H9 (cell line): Measurements from ENCODE around the gene OR2AT4. TPM values are rescaled to one million over a fixed set of nuclear protein-coding genes. Genes with fewer than 3 reads are reported as not detected.

Experiments used
- DNase-seq: peaks from one replicate; pipeline ENCODE4 v3.0.0-alpha.2; 2017
- H2AFZ ChIP-seq: one replicate; pipeline ENCODE4 v1.6.1; 2013; ENCODE audit warnings: mild to moderate bottlenecking, low read length, control low read depth, moderate library complexity
- H2AK5ac ChIP-seq: 2 replicates; pipeline ENCODE4 v1.6.1; 2013; ENCODE audit warnings: low read length, control low read depth, mixed read lengths; ENCODE audit not compliant: insufficient read length
- H2BK120ac ChIP-seq: one replicate; pipeline ENCODE4 v1.6.1; 2013; ENCODE audit warnings: low read depth, mild to moderate bottlenecking, low read length, control low read depth, inconsistent platforms; ENCODE audit not compliant: poor library complexity, severe bottlenecking
- H2BK12ac ChIP-seq: 2 replicates; pipeline ENCODE4 v1.6.1; 2013; ENCODE audit warnings: low read length, control low read depth, mixed read lengths, low read depth; ENCODE audit not compliant: insufficient read length
- H2BK15ac ChIP-seq: 2 replicates; pipeline ENCODE4 v1.6.1; 2013; ENCODE audit warnings: low read depth, low read length, control low read depth
- H2BK20ac ChIP-seq: one replicate; pipeline ENCODE4 v1.6.1; 2013; ENCODE audit warnings: low read depth, mild to moderate bottlenecking, low read length, control low read depth, inconsistent platforms; ENCODE audit not compliant: poor library complexity, severe bottlenecking
- H2BK5ac ChIP-seq: 2 replicates; pipeline ENCODE4 v1.6.1; 2013; ENCODE audit warnings: low read length, control low read depth, mixed read lengths; ENCODE audit not compliant: insufficient read length
- H3K14ac ChIP-seq: 2 replicates; pipeline ENCODE4 v1.6.1; 2013; ENCODE audit warnings: low read length, control low read depth; ENCODE audit not compliant: insufficient read depth
- H3K18ac ChIP-seq: 2 replicates; pipeline ENCODE4 v1.6.1; 2013; ENCODE audit warnings: low read depth, mild to moderate bottlenecking, mixed read lengths, low read length, control low read depth; ENCODE audit not compliant: insufficient read length
- H3K23ac ChIP-seq: 2 replicates; pipeline ENCODE4 v1.6.1; 2013; ENCODE audit warnings: low read length, control low read depth, mixed read lengths, low read depth; ENCODE audit not compliant: insufficient read length
- H3K23me2 ChIP-seq: 2 replicates; pipeline ENCODE4 v1.6.1; 2013; ENCODE audit warnings: low read depth, mild to moderate bottlenecking, mixed read lengths, low read length, control low read depth; ENCODE audit not compliant: insufficient read length, poor library complexity, severe bottlenecking
- H3K27ac ChIP-seq: 2 replicates; pipeline ENCODE4 v1.5.1; 2013; ENCODE audit warnings: low read length, control low read depth, mixed read lengths, low read depth; ENCODE audit not compliant: insufficient read length
- H3K27me3 ChIP-seq: 2 replicates; pipeline ENCODE4 v1.6.1; 2013; ENCODE audit warnings: low read length, control low read depth, inconsistent platforms; ENCODE audit not compliant: insufficient read depth
- H3K4ac ChIP-seq: 2 replicates; pipeline ENCODE4 v1.6.1; 2013; ENCODE audit warnings: low read depth, mild to moderate bottlenecking, control low read depth, inconsistent platforms, low read length, moderate library complexity
- H3K4me1 ChIP-seq: 2 replicates; pipeline ENCODE4 v1.6.1; 2013; ENCODE audit warnings: low read length, control low read depth, inconsistent platforms; ENCODE audit not compliant: insufficient read depth
- H3K4me2 ChIP-seq: 2 replicates; pipeline ENCODE4 v1.6.1; 2013; ENCODE audit warnings: low read length, control low read depth, mixed read lengths; ENCODE audit not compliant: insufficient read length, insufficient read depth
- H3K56ac ChIP-seq: 2 replicates; pipeline ENCODE4 v1.6.1; 2013; ENCODE audit warnings: low read depth, mild to moderate bottlenecking, mixed read lengths, low read length, control low read depth; ENCODE audit not compliant: insufficient read length
- H3K79me1 ChIP-seq: 2 replicates; pipeline ENCODE4 v1.6.1; 2013; ENCODE audit warnings: low read depth, mild to moderate bottlenecking, moderate library complexity, low read length, control low read depth, inconsistent platforms; ENCODE audit not compliant: insufficient read depth, poor library complexity, severe bottlenecking
- H3K79me2 ChIP-seq: 2 replicates; pipeline ENCODE4 v1.6.1; 2013; ENCODE audit warnings: low read length, control low read depth, inconsistent platforms; ENCODE audit not compliant: insufficient read depth
- H3K9ac ChIP-seq: 2 replicates; pipeline ENCODE4 v1.6.1; 2013; ENCODE audit warnings: low read length, control low read depth, mixed read lengths; ENCODE audit not compliant: insufficient read length; ENCODE audit errors: extremely low read depth
- H3K9me3 ChIP-seq: one replicate; pipeline ENCODE4 v1.6.1; 2013; ENCODE audit warnings: low read depth, low read length, inconsistent platforms; ENCODE audit not compliant: control insufficient read depth
- H3T11ph ChIP-seq: one replicate; pipeline ENCODE4 v1.6.1; 2013; ENCODE audit warnings: mild to moderate bottlenecking, low read length, control low read depth, inconsistent platforms
- H4K20me1 ChIP-seq: one replicate; pipeline ENCODE4 v1.6.1; 2013; ENCODE audit not compliant: control insufficient read depth, insufficient read length, insufficient read depth
- H4K5ac ChIP-seq: 2 replicates; pipeline ENCODE4 v1.6.1; 2013; ENCODE audit warnings: low read depth, mild to moderate bottlenecking, mixed read lengths, low read length, control low read depth; ENCODE audit not compliant: insufficient read length
- H4K8ac ChIP-seq: replicated peaks from 2 replicates; pipeline ENCODE4 v1.6.1; 2013; ENCODE audit warnings: low read length, control low read depth, mixed read lengths, low read depth; ENCODE audit not compliant: insufficient read length
- H4K91ac ChIP-seq: 2 replicates; pipeline ENCODE4 v1.6.1; 2013; ENCODE audit warnings: low read depth, mild to moderate bottlenecking, moderate library complexity, mixed read lengths, low read length, control low read depth; ENCODE audit not compliant: insufficient read length
- H3K27ac Mint-ChIP-seq, 3 experiments: 2 replicates in 2 of 3; 3 replicates in 1 of 3; pipeline ENCODE4 v1.8.0; 2020 to 2021; ENCODE audit warnings: mixed read lengths in 3 of 3, mild to moderate bottlenecking in 1 of 3, moderate library complexity in 1 of 3
- H3K27me3 Mint-ChIP-seq: 2 replicates; pipeline ENCODE4 v1.8.0; 2021; ENCODE audit warnings: low read depth, mild to moderate bottlenecking, moderate library complexity, mixed read lengths
- H3K36me3 Mint-ChIP-seq, 3 experiments: 2 replicates in 2 of 3; 3 replicates in 1 of 3; pipeline ENCODE4 v1.8.0; 2020 to 2021; ENCODE audit warnings: low read depth in 3 of 3, mixed read lengths in 3 of 3; ENCODE audit not compliant: insufficient read depth in 1 of 3
- H3K4me1 Mint-ChIP-seq, 2 experiments: 2 replicates each; pipeline ENCODE4 v1.8.0; 2020; ENCODE audit warnings: mixed read lengths in 2 of 2
- H3K4me3 Mint-ChIP-seq, 2 experiments: 2 replicates in 1 of 2; 3 replicates in 1 of 2; pipeline ENCODE4 v1.8.0; 2020 to 2021; ENCODE audit warnings: mild to moderate bottlenecking in 2 of 2, mixed read lengths in 2 of 2, moderate library complexity in 1 of 2
- H3K9me3 Mint-ChIP-seq, 2 experiments: 2 replicates in 1 of 2; 3 replicates in 1 of 2; pipeline ENCODE4 v1.8.0; 2020; ENCODE audit warnings: mild to moderate bottlenecking in 2 of 2, mixed read lengths in 2 of 2, moderate library complexity in 1 of 2
- CTCF ChIP-seq: fragments of 200-600 bp; sonication (generic); conservative IDR thresholded peaks from 3 replicates; pipeline ENCODE4 v1.8.0; 2021; ENCODE audit warnings: antibody characterized with exemption, mild to moderate bottlenecking
- WGBS: extraction: QIAGEN DNeasy Blood & Tissue Kit; methylation state at CpG from one replicate; pipeline ENCODE4 v1.1.7; 2013; ENCODE audit warnings: missing lambda C conversion rate, low lambda C conversion rate, mixed read lengths; ENCODE audit not compliant: insufficient read length; ENCODE audit errors: extremely low coverage; 5-methylcytosine and 5-hydroxymethylcytosine counted together
- total RNA-seq: library from RNA; stranded (reverse); gene quantifications from 2 replicates; pipeline ENCODE4 v1.2.1, GENCODE V29; 2021

OR2AT4 gene
- total RNA-seq, 1 experiment from 2014 or later, result not detected

DNA sequence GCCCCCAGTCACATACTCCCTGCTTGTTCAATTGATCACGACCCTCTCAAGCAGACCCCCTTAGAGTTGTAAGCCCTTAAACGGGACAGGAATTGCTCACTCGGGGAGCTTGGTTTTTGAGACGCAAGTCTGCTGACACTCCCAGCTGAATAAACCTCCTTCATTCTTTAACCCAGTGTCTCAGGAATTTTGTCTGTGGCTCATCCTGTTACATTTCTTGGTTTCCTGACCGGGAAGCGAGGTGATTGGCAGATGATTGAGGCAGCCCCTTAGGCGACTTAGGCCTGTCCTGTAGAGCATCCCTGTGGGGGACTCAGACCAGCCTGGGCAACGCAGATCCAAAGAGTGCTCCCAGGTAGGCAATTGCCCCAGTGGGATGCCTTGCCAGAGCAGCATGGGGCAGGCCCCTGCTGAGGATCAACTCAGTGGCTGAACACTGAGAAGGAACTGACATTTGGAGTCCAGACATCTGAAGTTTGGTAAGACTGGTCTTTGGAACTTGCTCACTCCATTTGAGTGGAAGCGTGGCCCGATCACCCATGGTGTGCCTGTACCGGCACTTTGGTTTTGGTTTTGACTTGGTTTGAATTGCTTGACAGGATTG lies 56.4 kb downstream of the OR2AT4 start:
- H3K23me2 ChIP-seq, result no peaks in the 10 kb centered on the region

More for the DNA sequence above, 56.4 kb downstream of the OR2AT4 start:
- Histone ChIP-seq H4K5ac (no peak overlapping the region), H3K27me3 (no peaks in the 10 kb centered on the region), H4K91ac (no peak overlapping the region), H2BK15ac (no peak overlapping the region), H2AK5ac (no peak overlapping the region), H4K8ac (no peak overlapping the region), H2BK12ac (no peak overlapping the region), H3K18ac (no peak overlapping the region), H3K27ac (no peak overlapping the region), H2BK5ac (no peak overlapping the region), H3K79me1 (no peaks in the 10 kb centered on the region), H3K4ac (no peak overlapping the region), H3K56ac (no peak overlapping the region), H3T11ph (no peak overlapping the region), H3K4me2 (no peak overlapping the region), H3K14ac (no peak overlapping the region), H3K9me3 (no peaks in the 10 kb centered on the region), H3K9ac (no peak overlapping the region), H2BK20ac (no peak overlapping the region), H2BK120ac (no peak overlapping the region), H4K20me1 (no peaks in the 10 kb centered on the region), H3K23ac (no peak overlapping the region), H3K79me2 (no peaks in the 10 kb centered on the region), H3K4me1 (no peaks in the 10 kb centered on the region), H2AFZ (no peak overlapping the region)
- DNase-seq, result no peak
- no CpG with 5 or more reads among the region's 11 CpGs for WGBS
- Mint-ChIP-seq H3K36me3 (peaks cover 2 to 16% (median 11%) of the 10 kb centered on the region in 3 experiments; a peak in 6 of 7 replicates), H3K27ac (no peak overlapping the region), H3K9me3 (peaks cover 6 to 13% of the 10 kb centered on the region in 2 experiments), H3K27me3 (peaks cover 3% of the 10 kb centered on the region; the same call in 1 of the 2 replicates), H3K4me3 (no peak overlapping the region; a peak in 1 of 5 replicates), H3K4me1 (peaks cover 11% of the 10 kb centered on the region in 2 experiments)
- TF ChIP-seq CTCF, result no peak
